Neural cell (in vitro differentiated cells): Measurements from ENCODE around the gene UBAC2.

Source experiments
- EP300 ChIP-seq: fragments of 450-650 bp; conservative IDR thresholded peaks from 2 replicates; pipeline ENCODE4 v1.6.1; 2014; ENCODE audit warnings: antibody characterized with exemption, mild to moderate bottlenecking, moderate library complexity; ENCODE audit not compliant: poor library complexity, severe bottlenecking
- MXI1 ChIP-seq: fragments of 450-650 bp; conservative IDR thresholded peaks from 2 replicates; pipeline ENCODE4 v1.6.1; 2014; ENCODE audit warnings: antibody characterized with exemption, mild to moderate bottlenecking; ENCODE audit not compliant: poor library complexity, severe bottlenecking
- POLR2AphosphoS5 ChIP-seq: IDR thresholded peaks from 2 replicates; pipeline ENCODE4 v1.6.1; 2012
- SMC3 ChIP-seq: fragments of 450-650 bp; conservative IDR thresholded peaks from 2 replicates; pipeline ENCODE4 v1.6.1; 2014; ENCODE audit warnings: antibody characterized with exemption, mild to moderate bottlenecking, moderate library complexity; ENCODE audit not compliant: poor library complexity
- TF ChIP-seq, protein P1 (sequence below): fragments of 450-650 bp; IDR thresholded peaks from 2 replicates; pipeline ENCODE4 v1.5.1; 2014; ENCODE audit warnings: antibody characterized with exemption, mild to moderate bottlenecking, moderate library complexity; ENCODE audit not compliant: poor library complexity, severe bottlenecking

DNA sequence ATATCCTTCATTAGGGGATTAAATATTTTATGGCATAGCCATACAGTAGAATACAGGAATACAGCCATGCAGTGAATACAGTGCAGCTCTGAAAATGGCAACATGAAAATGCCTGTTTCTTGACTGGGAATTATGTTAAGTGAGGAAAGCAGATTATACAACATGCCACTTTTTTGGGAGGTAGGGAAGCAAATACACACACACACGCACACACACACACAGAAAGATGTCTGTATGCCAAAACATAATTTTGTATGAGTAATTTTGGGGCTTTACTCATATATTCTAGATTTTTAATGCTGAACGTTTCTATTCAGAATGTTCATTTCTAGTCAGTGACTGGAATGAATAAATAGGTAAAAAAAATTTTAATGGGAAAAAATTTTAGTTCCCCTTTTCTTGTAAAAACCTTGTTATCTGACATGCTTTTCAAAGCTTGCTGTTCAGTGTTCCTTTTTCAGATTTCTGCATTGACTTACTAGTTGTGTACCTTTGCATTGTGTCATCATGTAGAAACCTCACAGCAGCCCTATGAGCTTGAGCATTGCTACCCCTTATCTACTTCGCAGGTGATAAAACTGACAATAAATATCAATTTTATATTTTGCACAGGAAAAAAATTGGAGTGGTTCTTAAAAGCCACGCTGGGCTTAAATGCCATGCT, 98.7 kb downstream of the UBAC2 start:
- TF ChIP-seq, protein P1, sequence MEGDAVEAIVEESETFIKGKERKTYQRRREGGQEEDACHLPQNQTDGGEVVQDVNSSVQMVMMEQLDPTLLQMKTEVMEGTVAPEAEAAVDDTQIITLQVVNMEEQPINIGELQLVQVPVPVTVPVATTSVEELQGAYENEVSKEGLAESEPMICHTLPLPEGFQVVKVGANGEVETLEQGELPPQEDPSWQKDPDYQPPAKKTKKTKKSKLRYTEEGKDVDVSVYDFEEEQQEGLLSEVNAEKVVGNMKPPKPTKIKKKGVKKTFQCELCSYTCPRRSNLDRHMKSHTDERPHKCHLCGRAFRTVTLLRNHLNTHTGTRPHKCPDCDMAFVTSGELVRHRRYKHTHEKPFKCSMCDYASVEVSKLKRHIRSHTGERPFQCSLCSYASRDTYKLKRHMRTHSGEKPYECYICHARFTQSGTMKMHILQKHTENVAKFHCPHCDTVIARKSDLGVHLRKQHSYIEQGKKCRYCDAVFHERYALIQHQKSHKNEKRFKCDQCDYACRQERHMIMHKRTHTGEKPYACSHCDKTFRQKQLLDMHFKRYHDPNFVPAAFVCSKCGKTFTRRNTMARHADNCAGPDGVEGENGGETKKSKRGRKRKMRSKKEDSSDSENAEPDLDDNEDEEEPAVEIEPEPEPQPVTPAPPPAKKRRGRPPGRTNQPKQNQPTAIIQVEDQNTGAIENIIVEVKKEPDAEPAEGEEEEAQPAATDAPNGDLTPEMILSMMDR, result no peak
- no peak for TF ChIP-seq SMC3
- no peak for TF ChIP-seq POLR2AphosphoS5
- TF ChIP-seq EP300, result no peak
- TF ChIP-seq MXI1, result no peak
